Measurements from ENCODE around the gene TIGD2.

DNA sequence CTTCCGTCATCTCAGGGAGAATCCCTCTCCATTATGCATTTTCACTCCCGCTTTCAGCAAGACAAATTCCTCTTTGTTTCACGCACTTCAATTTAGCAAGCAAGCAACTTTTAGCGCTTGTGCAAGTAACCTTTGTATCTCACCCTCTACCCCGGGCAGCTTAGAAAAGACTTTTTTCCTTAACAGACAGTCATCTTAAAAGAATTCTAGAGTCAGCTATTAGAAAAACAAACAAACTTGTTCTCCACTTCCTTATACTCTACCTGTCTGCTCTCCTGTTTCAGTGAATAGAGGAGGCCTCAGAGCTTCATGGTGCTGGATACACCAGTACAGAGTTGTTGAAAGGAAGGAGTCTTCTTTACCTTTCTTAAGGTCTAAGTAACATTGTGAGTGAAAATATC is 12.1 kb downstream of the TIGD2 start:
- TF ChIP-seq ZFP30 (CRISPR knock-in tag; IDR thresholded peaks at IDR 0.05): no peak
- TF ChIP-seq, protein P1, sequence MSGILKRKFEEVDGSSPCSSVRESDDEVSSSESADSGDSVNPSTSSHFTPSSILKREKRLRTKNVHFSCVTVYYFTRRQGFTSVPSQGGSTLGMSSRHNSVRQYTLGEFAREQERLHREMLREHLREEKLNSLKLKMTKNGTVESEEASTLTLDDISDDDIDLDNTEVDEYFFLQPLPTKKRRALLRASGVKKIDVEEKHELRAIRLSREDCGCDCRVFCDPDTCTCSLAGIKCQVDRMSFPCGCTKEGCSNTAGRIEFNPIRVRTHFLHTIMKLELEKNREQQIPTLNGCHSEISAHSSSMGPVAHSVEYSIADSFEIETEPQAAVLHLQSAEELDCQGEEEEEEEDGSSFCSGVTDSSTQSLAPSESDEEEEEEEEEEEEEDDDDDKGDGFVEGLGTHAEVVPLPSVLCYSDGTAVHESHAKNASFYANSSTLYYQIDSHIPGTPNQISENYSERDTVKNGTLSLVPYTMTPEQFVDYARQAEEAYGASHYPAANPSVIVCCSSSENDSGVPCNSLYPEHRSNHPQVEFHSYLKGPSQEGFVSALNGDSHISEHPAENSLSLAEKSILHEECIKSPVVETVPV (CRISPR knock-in tag; IDR thresholded peaks at IDR 0.05): no peak
- TF ChIP-seq SNAI2 (CRISPR knock-in tag; IDR thresholded peaks at IDR 0.05): no peak
- no peak for TF ChIP-seq ARNTL (CRISPR knock-in tag; IDR thresholded peaks at IDR 0.05; ENCODE audit: borderline replicate concordance, low read depth)
- TF ChIP-seq, protein P2, sequence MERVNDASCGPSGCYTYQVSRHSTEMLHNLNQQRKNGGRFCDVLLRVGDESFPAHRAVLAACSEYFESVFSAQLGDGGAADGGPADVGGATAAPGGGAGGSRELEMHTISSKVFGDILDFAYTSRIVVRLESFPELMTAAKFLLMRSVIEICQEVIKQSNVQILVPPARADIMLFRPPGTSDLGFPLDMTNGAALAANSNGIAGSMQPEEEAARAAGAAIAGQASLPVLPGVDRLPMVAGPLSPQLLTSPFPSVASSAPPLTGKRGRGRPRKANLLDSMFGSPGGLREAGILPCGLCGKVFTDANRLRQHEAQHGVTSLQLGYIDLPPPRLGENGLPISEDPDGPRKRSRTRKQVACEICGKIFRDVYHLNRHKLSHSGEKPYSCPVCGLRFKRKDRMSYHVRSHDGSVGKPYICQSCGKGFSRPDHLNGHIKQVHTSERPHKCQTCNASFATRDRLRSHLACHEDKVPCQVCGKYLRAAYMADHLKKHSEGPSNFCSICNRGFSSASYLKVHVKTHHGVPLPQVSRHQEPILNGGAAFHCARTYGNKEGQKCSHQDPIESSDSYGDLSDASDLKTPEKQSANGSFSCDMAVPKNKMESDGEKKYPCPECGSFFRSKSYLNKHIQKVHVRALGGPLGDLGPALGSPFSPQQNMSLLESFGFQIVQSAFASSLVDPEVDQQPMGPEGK (CRISPR knock-in tag; IDR thresholded peaks at IDR 0.05; ENCODE audit: borderline replicate concordance): no peak
- TF ChIP-seq OSR1 (CRISPR knock-in tag; IDR thresholded peaks at IDR 0.05): no peak
- TF ChIP-seq ZNF8 (CRISPR knock-in tag; IDR thresholded peaks at IDR 0.05): no peak
- no peak for TF ChIP-seq ZNF565 (CRISPR knock-in tag; conservative IDR thresholded peaks at IDR 0.05; ENCODE audit: low read depth)
- TF ChIP-seq CSDC2 (CRISPR knock-in tag; IDR thresholded peaks at IDR 0.05): no peak
- TF ChIP-seq PPARA (CRISPR knock-in tag; IDR thresholded peaks at IDR 0.05; ENCODE audit: borderline replicate concordance): no peak
- TF ChIP-seq TCF4 (CRISPR knock-in tag; IDR thresholded peaks at IDR 0.05; ENCODE audit: borderline replicate concordance): no peak
- TF ChIP-seq, protein P3, sequence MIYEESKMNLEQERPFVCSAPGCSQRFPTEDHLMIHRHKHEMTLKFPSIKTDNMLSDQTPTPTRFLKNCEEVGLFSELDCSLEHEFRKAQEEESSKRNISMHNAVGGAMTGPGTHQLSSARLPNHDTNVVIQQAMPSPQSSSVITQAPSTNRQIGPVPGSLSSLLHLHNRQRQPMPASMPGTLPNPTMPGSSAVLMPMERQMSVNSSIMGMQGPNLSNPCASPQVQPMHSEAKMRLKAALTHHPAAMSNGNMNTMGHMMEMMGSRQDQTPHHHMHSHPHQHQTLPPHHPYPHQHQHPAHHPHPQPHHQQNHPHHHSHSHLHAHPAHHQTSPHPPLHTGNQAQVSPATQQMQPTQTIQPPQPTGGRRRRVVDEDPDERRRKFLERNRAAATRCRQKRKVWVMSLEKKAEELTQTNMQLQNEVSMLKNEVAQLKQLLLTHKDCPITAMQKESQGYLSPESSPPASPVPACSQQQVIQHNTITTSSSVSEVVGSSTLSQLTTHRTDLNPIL (CRISPR knock-in tag; IDR thresholded peaks at IDR 0.05; ENCODE audit: low read depth): no peak
- TF ChIP-seq ZC3H10 (CRISPR knock-in tag; IDR thresholded peaks at IDR 0.05): no peak
- TF ChIP-seq TOX (CRISPR knock-in tag; IDR thresholded peaks at IDR 0.05; ENCODE audit: borderline replicate concordance): no peak

All from SK-N-SH treated with all-trans-retinoic acid at 6 μM for 48 hours (cell line).